Measurements from ENCODE around the gene RBP4. TPM values are rescaled to one million over a fixed set of nuclear protein-coding genes. Genes with fewer than 3 reads are reported as not detected.

RBP4 gene
- polyA plus RNA-seq, 3 donors = 0.25 to 0.64 TPM; not detected in 1

DNA sequence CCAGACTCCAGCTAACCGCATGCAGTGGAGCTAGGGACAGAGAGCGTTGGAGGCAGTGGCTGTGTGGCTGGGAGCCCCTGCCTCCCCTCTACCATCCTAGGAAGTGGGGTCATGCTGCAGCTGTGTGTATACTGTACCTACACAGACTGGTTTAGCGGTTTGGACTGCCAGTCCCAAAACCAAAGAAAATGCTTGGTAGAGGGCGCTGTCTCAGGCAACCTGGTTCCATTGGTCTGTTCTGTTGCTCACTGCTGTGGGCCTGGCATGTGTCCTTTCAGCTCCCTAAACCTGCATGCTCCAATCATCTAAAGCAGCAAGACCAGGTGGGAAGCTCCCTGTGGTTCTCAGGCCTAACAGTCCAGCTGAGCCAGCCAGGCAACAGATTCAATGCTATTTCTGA, 4.5 kb downstream of the RBP4 start:
- Histone ChIP-seq H3K9me3 (replicated peaks in 1 of 2; ENCODE audit: control insufficient read depth in 1 of 2, insufficient read depth in 1 of 2, low read length in 2 of 2) (no peaks in the 10 kb centered on the region), H2AFZ (ENCODE audit: insufficient read depth, low read depth, low read length, poor library complexity, severe bottlenecking) (no peak overlapping the region), H4K20me1 (ENCODE audit: insufficient read depth, low read length) (no peaks in the 10 kb centered on the region), H3K4me1 (ENCODE audit: control insufficient read depth in 1 of 2, insufficient read depth in 2 of 2, low read length in 2 of 2) (peaks cover 7 to 17% of the 10 kb centered on the region in 2 donors), H3K4me2 (replicated peaks; ENCODE audit: extremely low read depth, low read length, poor library complexity, severe bottlenecking) (no peak overlapping the region), H3K9ac (ENCODE audit: insufficient read depth, low read length, poor library complexity, severe bottlenecking) (no peak overlapping the region), H3K4me3 (replicated peaks in 1 of 3; ENCODE audit: low read depth in 2 of 3, low read length in 3 of 3) (no peak overlapping the region), H3K36me3 (replicated peaks in 1 of 2; ENCODE audit: control insufficient read depth in 1 of 2, insufficient read depth in 2 of 2, low read length in 2 of 2) (no peaks in the 10 kb centered on the region), H3K79me2 (ENCODE audit: insufficient read depth, low read length) (no peaks in the 10 kb centered on the region), H3K27me3 (ENCODE audit: control insufficient read depth in 2 of 2, insufficient read depth in 2 of 2, low read length in 2 of 2) (peaks cover 7 to 20% of the 10 kb centered on the region in 2 donors), H3K27ac (ENCODE audit: low read depth in 1 of 2, low read length in 2 of 2) (no peak overlapping the region)
- H3K36me3 Mint-ChIP-seq = peaks cover 0 to 2% of the 10 kb centered on the region in 2 donors
- TF ChIP-seq, protein P1, sequence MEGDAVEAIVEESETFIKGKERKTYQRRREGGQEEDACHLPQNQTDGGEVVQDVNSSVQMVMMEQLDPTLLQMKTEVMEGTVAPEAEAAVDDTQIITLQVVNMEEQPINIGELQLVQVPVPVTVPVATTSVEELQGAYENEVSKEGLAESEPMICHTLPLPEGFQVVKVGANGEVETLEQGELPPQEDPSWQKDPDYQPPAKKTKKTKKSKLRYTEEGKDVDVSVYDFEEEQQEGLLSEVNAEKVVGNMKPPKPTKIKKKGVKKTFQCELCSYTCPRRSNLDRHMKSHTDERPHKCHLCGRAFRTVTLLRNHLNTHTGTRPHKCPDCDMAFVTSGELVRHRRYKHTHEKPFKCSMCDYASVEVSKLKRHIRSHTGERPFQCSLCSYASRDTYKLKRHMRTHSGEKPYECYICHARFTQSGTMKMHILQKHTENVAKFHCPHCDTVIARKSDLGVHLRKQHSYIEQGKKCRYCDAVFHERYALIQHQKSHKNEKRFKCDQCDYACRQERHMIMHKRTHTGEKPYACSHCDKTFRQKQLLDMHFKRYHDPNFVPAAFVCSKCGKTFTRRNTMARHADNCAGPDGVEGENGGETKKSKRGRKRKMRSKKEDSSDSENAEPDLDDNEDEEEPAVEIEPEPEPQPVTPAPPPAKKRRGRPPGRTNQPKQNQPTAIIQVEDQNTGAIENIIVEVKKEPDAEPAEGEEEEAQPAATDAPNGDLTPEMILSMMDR (IDR thresholded peaks at IDR 0.05) = no peak
- H3K27ac Mint-ChIP-seq = no peak overlapping the region
- intact Hi-C loops (cut with micrococcal nuclease) = no loop called here
- peaks cover 8% of the 10 kb centered on the region for H3K4me1 Mint-ChIP-seq
- peaks cover 0 to 6% (median 0%) of the 10 kb centered on the region in 7 donors for H3K9me3 Mint-ChIP-seq
- WGBS (ENCODE audit: insufficient coverage) = 100% methylated on average over 2 of the region's 4 CpGs
- no peak overlapping the region for H3K4me3 Mint-ChIP-seq
- peaks cover 21 to 24% (median 23%) of the 10 kb centered on the region in 3 donors for H3K27me3 Mint-ChIP-seq (ENCODE audit: low read depth in 3 of 3)
- DNase-seq = no peak

DNA sequence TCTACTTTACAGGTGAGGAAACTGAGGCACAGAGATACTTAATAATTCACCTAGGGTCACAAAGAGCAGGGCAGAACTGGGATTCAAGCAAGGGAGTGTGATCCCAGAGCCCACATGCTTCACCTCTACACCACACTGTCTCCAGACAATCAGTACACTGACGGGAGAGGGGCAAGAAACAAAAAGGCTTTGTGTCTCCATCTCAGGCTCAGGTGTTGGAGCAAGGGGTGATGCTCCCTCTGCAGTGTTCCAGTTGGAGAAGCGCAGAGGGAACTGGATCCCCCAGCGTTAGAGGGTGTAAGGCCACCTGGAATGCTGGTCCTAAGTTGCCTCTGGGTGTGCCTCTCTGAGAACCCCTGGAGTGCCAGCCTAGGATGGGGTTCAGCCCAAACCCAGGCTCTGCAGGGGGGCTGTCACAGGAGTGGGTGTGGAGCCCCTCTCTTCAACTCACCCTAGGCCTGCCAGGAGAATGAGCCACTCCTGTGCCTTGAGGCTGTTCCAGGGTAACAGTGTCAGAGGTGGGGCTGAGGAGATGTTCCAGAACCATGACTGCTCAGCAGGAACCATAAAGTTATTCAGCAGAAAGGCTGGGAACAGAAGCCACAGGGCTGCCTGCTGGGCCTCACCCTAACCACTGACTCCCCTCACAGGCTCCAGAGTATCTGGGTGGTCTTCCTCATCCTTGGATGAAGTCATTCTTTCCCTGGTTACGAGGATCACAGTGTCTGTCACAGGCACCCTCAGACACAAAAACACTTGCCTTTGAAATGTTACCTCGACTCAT, 5.5 kb downstream of the RBP4 start:
- Mint-ChIP-seq H3K36me3 (peaks cover 0 to 2% of the 10 kb centered on the region in 2 donors), H3K27ac (no peak overlapping the region), H3K4me1 (peaks cover 9% of the 10 kb centered on the region), H3K27me3 (ENCODE audit: low read depth in 3 of 3) (peaks cover 15 to 17% (median 15%) of the 10 kb centered on the region in 3 donors), H3K4me3 (no peak overlapping the region), H3K9me3 (peaks cover 0 to 5% (median 0%) of the 10 kb centered on the region in 7 donors)
- whole genome bisulfite sequencing (ENCODE audit: insufficient coverage) = 64% methylated on average over 3 of the region's 5 CpGs
- Histone ChIP-seq H3K4me2 (replicated peaks; ENCODE audit: extremely low read depth, low read length, poor library complexity, severe bottlenecking) (no peak overlapping the region), H2AFZ (ENCODE audit: insufficient read depth, low read depth, low read length, poor library complexity, severe bottlenecking) (no peak overlapping the region), H3K9me3 (replicated peaks in 1 of 2; ENCODE audit: control insufficient read depth in 1 of 2, insufficient read depth in 1 of 2, low read length in 2 of 2) (no peaks in the 10 kb centered on the region), H3K4me1 (ENCODE audit: control insufficient read depth in 1 of 2, insufficient read depth in 2 of 2, low read length in 2 of 2) (peaks cover 3 to 13% of the 10 kb centered on the region in 2 donors), H3K4me3 (replicated peaks in 1 of 3; ENCODE audit: low read depth in 2 of 3, low read length in 3 of 3) (no peak overlapping the region), H3K27me3 (ENCODE audit: control insufficient read depth in 2 of 2, insufficient read depth in 2 of 2, low read length in 2 of 2) (peaks cover 4 to 14% of the 10 kb centered on the region in 2 donors), H3K79me2 (ENCODE audit: insufficient read depth, low read length) (no peaks in the 10 kb centered on the region), H3K36me3 (replicated peaks in 1 of 2; ENCODE audit: control insufficient read depth in 1 of 2, insufficient read depth in 2 of 2, low read length in 2 of 2) (no peaks in the 10 kb centered on the region), H3K9ac (ENCODE audit: insufficient read depth, low read length, poor library complexity, severe bottlenecking) (no peak overlapping the region), H4K20me1 (ENCODE audit: insufficient read depth, low read length) (no peaks in the 10 kb centered on the region), H3K27ac (ENCODE audit: low read depth in 1 of 2, low read length in 2 of 2) (no peak overlapping the region)
- no peak for DNase-seq
- intact Hi-C loops (cut with micrococcal nuclease) = no loop called here
- TF ChIP-seq, protein P1 (IDR thresholded peaks at IDR 0.05) = no peak
